Activated CD4-positive, alpha-beta T cell treated with anti-CD3 and anti-CD28 coated beads for 36 hours (primary cell): ENCODE data around the gene TANK. TPM values are rescaled to one million over a fixed set of nuclear protein-coding genes. Genes with fewer than 3 reads are reported as not detected.

Experiments used
- ATAC-seq: fragments of 200-7000 bp; cut with Tn5 transposase; one replicate; pipeline ENCODE4 v1.10.0; 2021; ENCODE audit warnings: mild to moderate bottlenecking, moderate library complexity
- CTCF ChIA-PET: fragments of 350-600 bp; sonication (Branson Sonifier 250); formaldehyde crosslinking; loops from one replicate; lab custom pipeline; 2021; ENCODE audit warnings: antibody characterized with exemption; lab: Charles Lee
- POLR2A ChIA-PET: fragments of 350-600 bp; sonication (Branson Sonifier 250); formaldehyde crosslinking; loops from one replicate; lab custom pipeline; 2021; ENCODE audit warnings: antibody characterized with exemption, inconsistent platforms; lab: Charles Lee
- DNase-seq: peaks from one replicate; pipeline ENCODE4 v3.0.0-alpha.2; 2020
- H3K27ac Mint-ChIP-seq: one replicate; pipeline ENCODE4 v1.8.0; 2021; ENCODE audit warnings: mixed read lengths
- H3K27me3 Mint-ChIP-seq: one replicate; pipeline ENCODE4 v1.8.0; 2021; ENCODE audit warnings: mixed read lengths
- H3K36me3 Mint-ChIP-seq: one replicate; pipeline ENCODE4 v1.8.0; 2021; ENCODE audit warnings: low read depth, mixed read lengths
- H3K4me1 Mint-ChIP-seq: one replicate; pipeline ENCODE4 v1.8.0; 2021; ENCODE audit warnings: mixed read lengths
- H3K4me3 Mint-ChIP-seq: one replicate; pipeline ENCODE4 v1.8.0; 2021; ENCODE audit warnings: mild to moderate bottlenecking, moderate library complexity, mixed read lengths
- H3K9me3 Mint-ChIP-seq: one replicate; pipeline ENCODE4 v1.8.0; 2021; ENCODE audit warnings: low read depth, mixed read lengths
- intact Hi-C, 2 experiments: fragments of 100-400 bp; cut with DNase I in 1 of 2; cut with micrococcal nuclease in 1 of 2; formaldehyde crosslinking; loops; one replicate each; pipeline versions ENCODE4 v1.14.2 to v1.15.1; 2022 to 2024; cut with DNase I, micrococcal nuclease
- total RNA-seq, 2 experiments: library from RNA; stranded (reverse); gene quantifications; one replicate each; pipeline ENCODE4 v1.2.3, GENCODE V29; 2021

The TANK gene
- total RNA-seq, 2 experiments from 2014 or later: 54.6 to 59.7 TPM

GRCh38 chr2:161146996-161147395 lies 13.2 kb upstream of the TANK start:
- Mint-ChIP-seq H3K4me1 (peaks cover 48% of the 10 kb centered on the region), H3K4me3 (no peak overlapping the region), H3K27me3 (no peaks in the 10 kb centered on the region), H3K36me3 (peaks cover 69% of the 10 kb centered on the region), H3K9me3 (peaks cover 38% of the 10 kb centered on the region), H3K27ac (no peak overlapping the region)
- no peak for DNase-seq
- intact Hi-C loops: no loop called here
- CTCF ChIA-PET: no interaction called here
- POLR2A ChIA-PET: no interaction called here
- ATAC-seq: no peak

- no peak for ATAC-seq
- POLR2A ChIA-PET: no interaction called here
- peaks cover 41% of the 10 kb centered on the region for H3K9me3 Mint-ChIP-seq
Observed at GRCh38 chr2:161147856-161148255, 12.4 kb upstream of the TANK start.

GRCh38 chr2:161150704-161151103 lies 9.5 kb upstream of the TANK start:
- ATAC-seq: no peak
- peaks cover 67% of the 10 kb centered on the region for H3K36me3 Mint-ChIP-seq
- intact Hi-C loops: no loop called here
- ChIA-PET CTCF (interaction anchor here (0.7 kb wide), 1 partner anchor 22 kb away, joined by 4 read pairs; no protein-coding TSS in a partner anchor), POLR2A (no interaction called here)
- no peak for DNase-seq
- H3K4me3 Mint-ChIP-seq: no peak overlapping the region
- peaks cover 23% of the 10 kb centered on the region for H3K4me1 Mint-ChIP-seq
- H3K27ac Mint-ChIP-seq: no peak overlapping the region
- H3K27me3 Mint-ChIP-seq: no peaks in the 10 kb centered on the region
- peaks cover 34% of the 10 kb centered on the region for H3K9me3 Mint-ChIP-seq

More at GRCh38 chr2:161147856-161148255, 12.4 kb upstream of the TANK start:
- intact Hi-C loops: loop anchor here in 1 of 2 experiments (1.0 kb wide), 1 partner anchor 8 kb away; no protein-coding TSS in a partner anchor
- Mint-ChIP-seq H3K4me3 (no peak overlapping the region), H3K27ac (no peak overlapping the region), H3K4me1 (peaks cover 40% of the 10 kb centered on the region), H3K27me3 (no peaks in the 10 kb centered on the region), H3K36me3 (peaks cover 70% of the 10 kb centered on the region)
- no peak for DNase-seq
- CTCF ChIA-PET: no interaction called here

GRCh38 chr2:161152302-161152701 lies 7.9 kb upstream of the TANK start:
- H3K4me3 Mint-ChIP-seq: no peak overlapping the region
- H3K4me1 Mint-ChIP-seq: peaks cover 19% of the 10 kb centered on the region

GRCh38 chr2:161158882-161159281 lies 1.3 kb upstream of the TANK start:
- Mint-ChIP-seq H3K36me3 (peaks cover 36% of the 10 kb centered on the region), H3K4me1 (peaks cover 48% of the 10 kb centered on the region)

More at GRCh38 chr2:161152302-161152701, 7.9 kb upstream of the TANK start:
- Mint-ChIP-seq H3K9me3 (peaks cover 33% of the 10 kb centered on the region), H3K27ac (no peak overlapping the region), H3K36me3 (peaks cover 57% of the 10 kb centered on the region), H3K27me3 (no peaks in the 10 kb centered on the region)
- intact Hi-C loops: no loop called here
- DNase-seq: no peak
- CTCF ChIA-PET: interaction anchor here (0.6 to 1.0 kb wide), 4 partner anchors 9 to 939 kb away, joined by 3 read pairs; no protein-coding TSS in a partner anchor
- ATAC-seq: no peak
- POLR2A ChIA-PET: no interaction called here

GRCh38 chr2:161159456-161160225 lies 587 bp upstream of the TANK start:
- Mint-ChIP-seq H3K36me3 (peaks cover 35% of the 10 kb centered on the region), H3K9me3 (no peaks in the 10 kb centered on the region), H3K4me3 (peak overlapping the region; percentile 91), H3K27me3 (no peaks in the 10 kb centered on the region), H3K4me1 (peaks cover 50% of the 10 kb centered on the region), H3K27ac (peak overlapping the region; percentile 82)
- intact Hi-C loops: loop anchor here (1.0 to 10.0 kb wide), 14 partner anchors 23 to 1875 kb away; partner anchors contain the start of genes LY75 (in 2 of the 2), RBMS1 (in 2 of the 2), MARCHF7 (in 1 of the 2) and PSMD14 (in 1 of the 2)
- DNase-seq (no peak), ATAC-seq (no peak)
- ChIA-PET CTCF (interaction anchor here (1.4 kb wide), 1 partner anchor 45 kb away, joined by 3 read pairs; no protein-coding TSS in a partner anchor), POLR2A (interaction anchor here (0.6 kb wide), 1 partner anchor 778 kb away, joined by 4 read pairs; no protein-coding TSS in a partner anchor)

More at GRCh38 chr2:161158882-161159281, 1.3 kb upstream of the TANK start:
- DNase-seq (no peak), ATAC-seq (no peak)
- Mint-ChIP-seq H3K9me3 (no peaks in the 10 kb centered on the region), H3K4me3 (no peak overlapping the region), H3K27me3 (no peaks in the 10 kb centered on the region), H3K27ac (no peak overlapping the region)
- POLR2A ChIA-PET: no interaction called here
- intact Hi-C loops: no loop called here
- CTCF ChIA-PET: no interaction called here

- ATAC-seq (peak; percentile 31), DNase-seq (no peak)
- ChIA-PET POLR2A (no interaction called here), CTCF (interaction anchor here (0.7 to 1.4 kb wide), 4 partner anchors 38 to 112 kb away, joined by 3 to 4 read pairs (median 3); no protein-coding TSS in a partner anchor)
- intact Hi-C loops: loop anchor here (2.0 to 10.0 kb wide), 10 partner anchors 39 to 1876 kb away; partner anchors contain the start of genes LY75 (in 2 of the 2), RBMS1 (in 2 of the 2), MARCHF7 (in 1 of the 2) and WDSUB1 (in 1 of the 2)
- Mint-ChIP-seq H3K36me3 (peaks cover 34% of the 10 kb centered on the region), H3K27ac (peak overlapping the region; percentile 99), H3K4me1 (peaks cover 58% of the 10 kb centered on the region), H3K27me3 (no peaks in the 10 kb centered on the region), H3K4me3 (peak overlapping the region; percentile 91), H3K9me3 (no peaks in the 10 kb centered on the region)
Observed at GRCh38 chr2:161161074-161161706, 962 bp downstream of the TANK start.

GRCh38 chr2:161163440-161163839 lies 3.2 kb downstream of the TANK start:
- H3K4me3 Mint-ChIP-seq: peak overlapping the region; percentile 91
- no peaks in the 10 kb centered on the region for H3K9me3 Mint-ChIP-seq
- peaks cover 71% of the 10 kb centered on the region for H3K4me1 Mint-ChIP-seq
- ATAC-seq: no peak
- ChIA-PET CTCF (no interaction called here), POLR2A (no interaction called here)
- peaks cover 50% of the 10 kb centered on the region for H3K36me3 Mint-ChIP-seq
- no peaks in the 10 kb centered on the region for H3K27me3 Mint-ChIP-seq
- H3K27ac Mint-ChIP-seq: peak overlapping the region; percentile 80
- intact Hi-C loops: loop anchor here (5.0 to 10.0 kb wide), 8 partner anchors 41 to 1879 kb away; partner anchors contain the start of genes LY75 (in 2 of the 2), RBMS1 (in 2 of the 2) and WDSUB1 (in 1 of the 2)
- no peak for DNase-seq

- peaks cover 73% of the 10 kb centered on the region for H3K4me1 Mint-ChIP-seq
- ChIA-PET POLR2A (no interaction called here), CTCF (no interaction called here)
- no peaks in the 10 kb centered on the region for H3K27me3 Mint-ChIP-seq
- H3K9me3 Mint-ChIP-seq: no peaks in the 10 kb centered on the region
- H3K27ac Mint-ChIP-seq: peak overlapping the region; percentile 47
- H3K4me3 Mint-ChIP-seq: no peak overlapping the region
- ATAC-seq (no peak), DNase-seq (no peak)
- intact Hi-C loops: loop anchor here (5.0 to 10.0 kb wide), 8 partner anchors 42 to 1879 kb away; partner anchors contain the start of genes LY75 (in 2 of the 2), RBMS1 (in 2 of the 2) and WDSUB1 (in 1 of the 2)
- peaks cover 49% of the 10 kb centered on the region for H3K36me3 Mint-ChIP-seq
Observed at GRCh38 chr2:161164161-161164560, 3.9 kb downstream of the TANK start.

GRCh38 chr2:161165266-161165665 lies 5.0 kb downstream of the TANK start:
- ATAC-seq (no peak), DNase-seq (no peak)
- ChIA-PET POLR2A (no interaction called here), CTCF (no interaction called here)
- intact Hi-C loops: loop anchor here (5.0 to 10.0 kb wide), 8 partner anchors 670 to 1880 kb away; partner anchors contain the start of genes LY75 (in 2 of the 2), RBMS1 (in 2 of the 2) and WDSUB1 (in 1 of the 2)
- Mint-ChIP-seq H3K27me3 (no peaks in the 10 kb centered on the region), H3K9me3 (no peaks in the 10 kb centered on the region), H3K27ac (peak overlapping the region; percentile 12), H3K36me3 (peaks cover 48% of the 10 kb centered on the region), H3K4me3 (no peak overlapping the region), H3K4me1 (peaks cover 79% of the 10 kb centered on the region)

- Mint-ChIP-seq H3K36me3 (peaks cover 45% of the 10 kb centered on the region), H3K9me3 (no peaks in the 10 kb centered on the region), H3K4me3 (peak overlapping the region; percentile 54), H3K27ac (peak overlapping the region; percentile 85), H3K27me3 (no peaks in the 10 kb centered on the region), H3K4me1 (peaks cover 84% of the 10 kb centered on the region)
- ChIA-PET POLR2A (no interaction called here), CTCF (interaction anchor here (0.9 kb wide), 1 partner anchor 26 kb away, joined by 3 read pairs; no protein-coding TSS in a partner anchor)
- no peak for DNase-seq
- intact Hi-C loops: loop anchor here (1.0 to 10.0 kb wide), 11 partner anchors 27 to 1881 kb away; partner anchors contain the start of genes LY75 (in 2 of the 2), RBMS1 (in 2 of the 2) and WDSUB1 (in 1 of the 2)
- ATAC-seq: no peak
Observed at GRCh38 chr2:161165811-161166210, 5.6 kb downstream of the TANK start.
